ENCODE results near the gene ZNF549.
"Not testable (repeated sequence)": the region's sequence is repeated elsewhere in the genome, so short reads cannot be mapped to it uniquely, and the experiment has no call there.

ZNF549 gene

GRCh38 chr19:57527136-57527881 lies at the start of gene ZNF549:
Gene ZNF549, plus strand, starts transcription at chr19:57527356. Its CDS starts 218 bp downstream, at chr19:57527574.
- DNase-seq (ENCODE audit: low read depth), result peak; percentile 54

DNA sequence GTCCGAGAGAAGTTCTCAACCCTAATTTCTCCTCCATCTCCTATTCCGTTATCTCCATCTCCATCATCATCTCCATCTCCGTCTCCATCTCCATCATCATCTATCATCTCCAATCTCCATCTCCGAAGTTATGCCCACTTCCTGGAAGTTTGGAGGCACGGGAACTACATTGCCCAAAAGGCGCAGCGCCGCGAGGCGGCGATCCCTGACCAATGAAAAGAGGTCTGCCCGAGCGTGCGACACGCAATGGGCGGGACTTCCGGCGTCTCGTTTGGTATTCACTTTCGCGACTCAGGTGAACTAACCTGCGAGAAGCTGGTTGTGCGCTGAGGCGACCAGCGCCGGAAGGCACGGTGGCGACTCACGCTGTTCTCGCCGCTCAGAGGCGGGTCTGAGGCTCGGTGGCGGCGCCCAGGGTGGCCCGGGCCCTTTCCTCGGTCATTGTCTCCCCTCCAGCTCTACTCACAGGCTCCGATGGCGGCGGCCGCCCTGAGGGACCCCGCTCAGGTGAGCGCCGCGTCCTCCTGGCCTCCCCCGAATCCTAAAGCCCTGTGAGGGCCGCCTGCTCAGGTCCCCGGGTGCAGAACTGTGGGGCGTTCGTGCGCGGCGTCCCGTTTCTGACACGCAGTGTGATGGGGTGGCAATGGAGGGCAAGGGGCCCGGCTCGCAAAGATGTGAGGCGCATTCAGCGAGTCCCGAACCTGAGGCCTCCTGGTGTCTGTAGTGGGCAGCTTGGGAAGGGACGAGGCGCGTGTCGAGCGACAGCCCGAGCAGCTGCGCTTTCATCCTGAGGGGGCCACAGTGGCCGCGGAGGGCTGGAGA lies 39.5 kb upstream of the ZNF549 start, which contains the start of gene ZNF419:
TSS of gene ZNF419 (plus strand) at position 274 of the 822 bp plus-strand sequence. CDS start at position 475, 201 bp downstream.
- DNase-seq (ENCODE audit: low read depth), result peak; percentile 54

- not testable (repeated sequence) for DNase-seq (ENCODE audit: low read depth)
Observed at GRCh38 chr19:57488299-57488644, 38.9 kb upstream of the ZNF549 start.

DNA sequence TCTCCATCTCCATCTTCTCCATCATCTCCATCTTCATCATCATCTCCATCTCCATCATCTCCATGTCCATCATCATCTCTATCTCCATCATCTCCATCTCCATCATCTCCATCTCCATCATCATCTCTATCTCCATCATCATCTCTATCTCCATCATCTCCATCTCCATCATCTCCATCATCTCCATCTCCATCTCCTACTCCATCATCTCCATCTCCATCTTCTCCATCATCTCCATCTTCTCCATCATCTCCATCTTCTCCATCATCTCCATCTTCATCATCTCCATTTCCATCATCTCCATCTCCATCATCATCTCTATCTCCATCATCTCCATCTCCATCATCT lies 27.9 kb upstream of the ZNF549 start:
- DNase-seq (ENCODE audit: low read depth), result not testable (repeated sequence)

DNA sequence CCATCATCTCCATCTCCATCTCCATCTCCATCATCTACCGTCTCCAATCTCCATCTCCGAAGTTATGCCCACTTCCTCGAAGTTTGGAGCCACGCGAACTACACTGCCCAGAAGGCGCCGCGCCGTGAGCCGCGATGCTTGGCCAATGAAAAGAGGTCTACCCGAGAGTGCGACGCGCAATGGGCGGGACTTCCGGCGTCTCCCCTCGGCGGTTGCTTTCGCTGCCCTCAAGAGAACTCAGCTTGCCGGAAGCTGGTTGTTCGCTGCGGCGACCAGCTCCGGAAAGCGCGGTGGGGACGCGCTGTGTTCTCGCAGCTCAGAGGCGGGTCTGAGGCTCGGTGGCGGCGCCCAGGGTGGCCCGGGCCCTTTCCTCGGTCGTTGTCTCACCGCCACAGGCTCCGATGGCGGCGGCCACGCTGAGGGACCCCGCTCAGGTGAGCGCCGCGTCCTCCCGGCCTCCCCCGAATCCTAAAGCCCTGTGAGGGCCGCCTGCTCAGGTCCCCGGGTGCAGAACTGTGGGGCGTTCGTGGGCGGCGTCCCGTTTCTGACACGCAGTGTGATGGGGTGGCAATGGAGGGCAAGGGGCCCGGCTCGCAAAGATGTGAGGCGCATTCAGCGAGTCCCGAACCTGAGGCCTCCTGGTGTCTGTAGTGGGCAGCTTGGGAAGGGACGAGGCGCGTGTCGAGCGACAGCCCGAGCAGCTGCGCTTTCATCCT lies 27.3 kb upstream of the ZNF549 start, which contains the start of gene ZNF773:
TSS of gene ZNF773 (plus strand) at position 259 of the 716 bp plus-strand sequence. CDS start at position 402, 143 bp downstream.
- peak; percentile 76 for DNase-seq (ENCODE audit: low read depth)

GRCh38 chr19:57500400-57500799 lies 26.8 kb upstream of the ZNF549 start:
- not testable (repeated sequence) for DNase-seq (ENCODE audit: low read depth)

- no peak for DNase-seq (ENCODE audit: low read depth)
Observed at GRCh38 chr19:57506163-57506562, 21.0 kb upstream of the ZNF549 start.

DNA sequence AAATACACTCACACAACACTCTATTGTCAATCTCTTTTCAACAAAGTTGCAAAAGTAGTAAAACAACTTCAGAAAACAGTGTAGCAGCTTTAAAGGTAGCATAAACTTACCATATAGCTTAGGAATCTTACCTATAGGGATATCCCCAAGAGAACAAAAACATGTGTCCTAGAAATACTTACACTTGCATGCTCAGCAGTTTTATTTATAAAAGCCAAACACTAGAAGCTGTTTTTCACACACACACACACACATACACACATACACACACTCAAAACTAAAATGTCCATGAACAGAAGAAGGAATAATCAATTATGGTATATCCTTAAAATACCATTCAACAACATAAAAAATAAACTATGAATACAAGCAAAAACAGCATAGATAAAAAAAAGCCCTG lies 15.7 kb upstream of the ZNF549 start:
- DNase-seq (ENCODE audit: low read depth), result no peak

GRCh38 chr19:57512845-57513244 lies 14.3 kb upstream of the ZNF549 start:
- no peak for DNase-seq (ENCODE audit: low read depth)

GRCh38 chr19:57515255-57515654 lies 11.9 kb upstream of the ZNF549 start:
- no peak for DNase-seq (ENCODE audit: low read depth)

DNA sequence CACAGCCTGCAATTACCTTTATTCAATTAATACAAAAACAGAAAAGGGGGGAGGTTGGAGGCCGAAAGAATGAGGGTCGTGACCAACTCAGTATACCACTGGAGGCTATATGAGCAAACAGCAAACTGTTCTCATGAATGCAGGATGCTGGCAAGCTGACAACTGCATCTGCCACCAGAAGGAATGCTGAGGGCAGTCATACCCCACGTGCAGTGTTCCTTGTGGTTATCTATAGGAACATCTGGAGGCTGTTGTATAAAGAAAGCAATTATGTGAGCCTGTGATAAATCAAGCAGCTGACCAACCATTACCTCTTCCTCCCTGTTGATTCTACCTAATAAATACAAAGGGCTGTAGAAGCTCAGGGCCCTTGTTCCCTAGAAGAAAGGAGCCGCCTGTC lies 9.1 kb upstream of the ZNF549 start:
- DNase-seq (ENCODE audit: low read depth), result not testable (repeated sequence)

GRCh38 chr19:57537953-57538547 lies 10.9 kb downstream of the ZNF549 start:
- DNase-seq (ENCODE audit: low read depth), result no peak

- DNase-seq (ENCODE audit: low read depth), result no peak
Observed at GRCh38 chr19:57546513-57546912, 19.4 kb downstream of the ZNF549 start.

DNA sequence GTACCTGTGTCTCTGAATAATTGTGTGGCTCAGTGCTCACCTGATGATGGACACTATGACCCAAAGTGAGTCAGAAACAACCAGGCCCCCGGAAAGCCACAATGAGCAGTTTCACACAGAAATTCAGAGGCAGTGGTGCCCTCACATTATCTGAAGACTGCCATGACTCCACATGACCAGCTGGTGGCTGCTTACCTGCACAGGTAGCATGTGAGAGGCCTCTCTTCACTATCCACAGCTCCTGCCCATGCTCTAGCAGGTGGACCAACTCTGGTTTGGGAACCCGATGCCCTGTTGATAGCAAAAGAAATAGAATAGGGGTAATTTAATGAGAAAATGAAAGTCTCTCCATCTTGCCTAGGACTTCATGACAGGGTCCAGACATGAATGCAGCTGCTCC lies 25.3 kb downstream of the ZNF549 start:
- no peak for DNase-seq (ENCODE audit: low read depth)

DNA sequence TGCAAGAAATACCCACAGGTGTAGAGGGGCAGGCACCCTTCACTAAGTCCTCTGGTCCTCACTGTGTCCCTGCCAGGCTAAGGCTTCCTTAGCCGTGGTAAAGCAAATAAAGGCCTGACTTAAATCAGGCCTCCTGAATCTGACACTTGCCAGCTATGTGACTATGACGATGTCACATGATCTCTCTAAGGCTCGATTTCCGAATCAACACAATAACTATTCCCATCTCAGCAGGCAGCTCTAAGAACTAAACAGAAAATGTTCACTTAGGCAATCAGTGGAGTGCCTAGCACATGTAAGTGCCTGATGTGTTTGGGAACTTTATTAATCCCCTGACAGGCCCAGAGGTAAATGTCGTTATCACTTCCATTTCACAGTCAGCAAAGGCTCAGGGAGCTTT lies 30.5 kb downstream of the ZNF549 start:
- DNase-seq (ENCODE audit: low read depth), result no peak

GRCh38 chr19:57558525-57558924 lies 31.4 kb downstream of the ZNF549 start:
- DNase-seq (ENCODE audit: low read depth), result no peak

DNA sequence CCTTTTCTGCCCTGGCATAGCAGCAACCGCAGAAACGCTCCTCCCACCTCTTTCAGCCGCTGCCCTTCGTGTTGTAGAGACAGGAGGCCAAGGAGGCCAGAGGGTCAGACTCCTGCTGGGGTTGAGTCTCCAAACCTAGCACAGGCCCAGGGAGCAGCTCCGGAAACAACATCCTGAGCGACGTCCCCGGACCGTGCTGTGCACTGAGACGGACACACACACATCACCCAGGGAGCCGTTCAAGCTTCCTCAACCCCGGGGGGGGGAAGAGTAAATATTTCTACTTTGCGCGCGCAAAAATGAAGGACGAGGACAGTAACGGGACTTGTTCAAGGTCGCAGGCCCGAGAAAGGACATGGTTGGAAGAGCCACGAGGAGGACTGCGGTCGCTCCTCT lies 31.9 kb downstream of the ZNF549 start:
- no peak for DNase-seq (ENCODE audit: low read depth)

DNA sequence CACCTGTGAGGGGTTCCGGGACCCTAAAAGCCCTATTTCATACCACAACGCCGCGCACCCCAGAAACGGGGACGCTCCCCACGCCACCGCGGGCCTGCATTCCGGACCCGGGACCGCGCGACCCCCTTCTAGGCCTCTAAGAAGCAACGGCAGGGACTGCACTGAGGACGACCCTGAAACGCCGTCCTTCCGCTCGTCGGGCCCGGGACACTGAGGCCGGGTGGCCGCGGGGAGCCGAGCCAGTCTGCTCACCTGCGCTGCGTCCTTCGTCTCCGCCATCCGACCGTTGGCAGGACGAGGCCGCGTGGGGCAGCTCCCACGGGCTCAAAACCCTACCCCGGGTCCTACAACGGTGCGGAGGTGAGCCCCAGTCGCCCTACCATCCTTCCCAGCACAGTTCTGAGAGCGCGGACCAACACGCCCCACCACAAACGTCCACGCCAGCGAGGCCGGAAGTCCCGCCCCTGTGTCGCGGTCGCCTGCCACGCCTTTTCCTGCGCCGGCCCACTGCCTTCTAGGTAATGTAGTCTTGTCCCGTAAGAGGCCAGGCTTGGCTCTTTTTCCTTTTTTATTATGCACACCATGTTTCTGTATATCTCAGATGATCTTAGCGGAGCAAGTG lies 32.4 kb downstream of the ZNF549 start, which contains the start of gene ZNF550:
TSS of gene ZNF550 (minus strand) at position 460 of the 622 bp plus-strand sequence. CDS start at position 279, 181 bp downstream.
- DNase-seq (ENCODE audit: low read depth), result peak; percentile 38

DNA sequence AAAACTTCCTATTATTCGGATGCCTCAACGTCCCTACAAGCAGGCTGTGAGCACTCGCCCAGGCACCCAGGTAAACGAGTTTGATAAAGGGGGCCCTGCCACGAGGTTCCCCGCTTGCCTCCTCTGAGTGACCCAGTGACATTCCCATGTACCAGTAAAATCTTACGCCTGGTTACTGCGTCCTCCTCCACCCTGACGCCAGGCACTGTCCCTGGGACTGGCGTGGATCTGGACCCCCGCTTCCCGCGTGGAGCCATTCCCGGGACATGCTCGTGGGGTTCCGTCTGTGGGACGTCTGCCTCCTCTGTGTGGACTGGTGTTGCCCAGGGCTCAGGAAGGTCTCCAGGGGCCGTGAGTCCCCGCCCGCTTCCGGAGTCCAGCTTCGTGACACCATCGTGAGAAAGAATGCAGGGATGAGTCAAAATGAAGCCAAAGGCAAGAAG lies 32.9 kb downstream of the ZNF549 start:
- DNase-seq (ENCODE audit: low read depth), result no peak

GRCh38 chr19:57563547-57563946 lies 36.4 kb downstream of the ZNF549 start:
- DNase-seq (ENCODE audit: low read depth), result no peak
